HUDEP-2 (cell line): ENCODE measurements around the gene PBLD.
A peak's percentile ranks its signal among the peaks of the same experiment; 100 is the strongest.
"Not testable (repeated sequence)": the region's sequence is repeated elsewhere in the genome, so short reads cannot be mapped to it uniquely, and the experiment has no call there.

Experiments used
- DNase-seq, 76 experiments: peaks; one replicate each; lab custom pipeline; 2025; ENCODE audit not compliant: unreplicated experiment in 76 of 76; lab: John Stamatoyannopoulos, UW

Gene PBLD

DNA sequence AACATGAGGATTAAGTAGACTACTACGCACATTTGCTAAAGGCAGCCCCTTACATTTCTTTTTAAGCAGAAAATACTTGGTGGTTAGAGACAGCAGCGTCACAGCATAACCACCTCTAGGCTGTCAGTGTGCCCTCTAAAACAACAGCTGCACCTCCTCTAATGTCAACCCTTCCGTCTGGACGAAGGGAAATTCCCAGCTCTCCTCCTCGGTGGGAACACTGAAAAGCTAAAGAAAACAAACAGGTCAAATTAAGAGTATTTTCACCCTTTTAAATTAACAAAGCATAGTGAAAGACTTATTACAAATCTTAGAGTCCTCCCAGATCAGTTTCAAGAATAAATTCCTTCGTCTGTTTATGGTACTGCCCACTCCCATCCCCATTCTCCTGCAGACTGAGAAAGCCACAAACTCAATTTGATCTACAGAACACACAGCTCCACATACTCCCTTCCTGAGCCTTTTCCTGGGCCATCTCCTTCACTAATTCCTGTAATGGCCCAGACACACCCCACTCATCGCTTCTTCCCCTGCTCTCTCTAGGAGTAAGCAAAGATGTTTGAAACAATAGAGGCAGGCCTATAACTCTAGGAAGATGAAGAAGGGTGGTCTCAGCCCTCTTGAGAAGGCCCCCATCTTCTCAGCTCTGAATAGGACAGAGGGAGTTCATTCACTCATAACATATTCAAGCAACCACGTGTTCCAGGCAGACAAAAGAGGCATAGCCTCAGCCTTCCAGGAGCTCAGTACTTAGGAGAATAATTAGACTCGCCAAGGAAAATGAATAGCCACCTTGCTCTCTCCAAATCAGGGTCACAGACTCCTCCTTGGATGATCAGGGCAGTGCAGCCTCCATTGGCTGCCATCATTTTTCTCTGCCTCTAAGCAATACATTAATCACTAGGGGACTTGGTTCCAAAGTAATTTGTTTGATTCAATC is 48.4 kb downstream of the PBLD start:
- DNase-seq, result no peak

DNA sequence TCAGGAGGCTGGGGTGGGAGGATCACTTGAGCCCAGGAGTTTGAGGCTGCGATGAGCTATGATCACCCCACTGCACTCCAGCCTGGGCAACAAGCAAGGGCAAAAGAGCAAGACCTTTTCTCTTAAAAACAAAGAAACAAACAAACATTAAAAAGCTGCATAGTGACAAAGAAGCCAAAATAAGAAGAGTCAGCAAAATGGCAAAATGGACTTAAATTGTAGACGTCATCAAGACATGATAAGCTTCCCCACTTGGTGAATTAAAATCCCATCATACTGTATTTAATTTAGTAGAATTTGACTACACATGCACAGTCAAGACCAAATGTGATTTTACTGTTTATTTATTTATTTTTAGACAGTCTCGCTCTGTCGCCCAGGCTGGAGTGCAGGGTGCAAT is 52.0 kb downstream of the PBLD start:
- no peak for DNase-seq

DNA sequence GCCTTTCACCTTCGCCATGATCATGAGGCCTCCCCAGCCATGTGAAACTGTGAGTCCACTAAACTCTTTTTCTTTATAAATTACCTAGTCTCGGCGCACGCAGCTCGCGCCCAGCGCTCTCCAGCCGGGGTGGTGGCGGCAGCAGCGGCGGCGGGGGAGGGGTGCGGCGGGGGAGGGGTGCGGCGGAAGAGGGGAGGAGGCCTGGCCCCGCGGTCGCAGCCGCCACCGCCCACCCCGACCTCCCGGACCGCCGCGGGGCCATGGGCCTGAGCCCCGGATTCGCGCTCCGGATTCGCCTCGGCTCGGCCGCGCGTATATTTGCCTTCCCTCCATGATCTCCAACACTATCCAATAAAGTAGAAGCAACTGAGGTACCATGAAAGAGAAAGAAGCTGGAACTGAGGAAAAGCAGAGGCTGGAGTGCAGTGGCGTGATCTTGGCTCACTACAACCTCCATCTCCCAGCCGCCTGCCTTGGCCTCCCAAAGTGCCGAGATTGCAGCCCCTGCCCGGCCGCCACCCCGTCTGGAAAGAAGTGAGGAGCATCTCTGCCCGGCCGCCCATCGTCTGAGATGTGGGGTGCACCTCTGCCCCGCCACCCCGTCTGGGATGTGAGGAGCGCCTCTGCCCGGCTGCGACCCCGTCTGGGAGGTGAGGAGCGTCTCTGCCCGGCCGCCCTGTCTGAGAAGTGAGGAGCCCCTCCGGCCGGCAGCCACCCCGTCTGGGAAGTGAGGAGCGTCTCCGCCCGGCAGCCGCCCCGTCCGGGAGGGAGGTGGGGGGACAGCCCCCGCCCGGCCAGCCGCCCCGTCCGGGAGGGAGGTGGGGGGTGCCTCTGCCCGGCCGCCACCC is 53.6 kb downstream of the PBLD start:
- DNase-seq, result not testable (repeated sequence)

DNA sequence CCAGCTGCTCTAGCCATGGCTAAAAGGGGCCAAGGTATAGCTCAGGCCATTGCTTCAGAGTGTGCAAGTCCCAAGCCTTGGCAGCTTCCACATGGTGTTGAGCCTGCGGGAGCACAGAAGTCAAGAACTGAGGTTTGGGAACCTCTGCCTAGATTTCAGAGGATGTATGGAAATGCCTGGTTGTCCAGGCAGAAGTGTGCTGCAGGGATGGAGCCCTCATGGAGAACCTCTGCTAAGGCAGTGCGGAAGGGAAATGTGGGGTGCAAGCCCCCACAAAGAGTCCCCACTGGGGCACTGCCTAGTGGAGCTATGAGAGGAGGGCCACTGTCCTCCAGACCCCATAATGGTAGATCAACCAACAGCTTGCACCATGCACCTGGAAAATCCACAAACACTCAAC is 54.9 kb downstream of the PBLD start:
- not testable (repeated sequence) for DNase-seq

DNA sequence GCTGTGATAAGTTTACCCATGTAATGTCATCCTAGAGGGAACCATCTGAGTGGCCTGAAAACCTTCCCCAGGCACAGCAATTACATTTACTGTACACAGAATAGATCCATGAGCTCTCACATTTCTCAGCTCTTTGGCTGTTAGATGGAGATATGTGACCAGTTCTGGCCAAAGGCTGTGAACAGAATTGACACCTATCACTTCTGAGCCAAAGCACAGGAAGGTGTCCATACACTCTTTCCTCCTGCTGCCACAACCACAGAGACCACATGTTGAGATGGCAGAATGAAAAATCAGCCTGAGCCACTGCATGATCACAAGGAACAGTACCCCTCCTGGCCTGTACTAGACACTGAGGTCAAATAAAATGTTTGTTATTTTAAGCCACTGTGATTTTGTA is 56.5 kb downstream of the PBLD start:
- DNase-seq, result no peak

GRCh38 chr10:68275600-68276126 is 57.1 kb downstream of the PBLD start:
- no peak for DNase-seq

- DNase-seq, result peak in 32 of 76 experiments; percentile 1 to 70 (median 24)
Measured at GRCh38 chr10:68272833-68273232, 59.9 kb downstream of the PBLD start.

GRCh38 chr10:68271196-68271882 is 61.4 kb downstream of the PBLD start:
- peak in 72 of 76 experiments; percentile 6 to 86 (median 56) for DNase-seq

DNA sequence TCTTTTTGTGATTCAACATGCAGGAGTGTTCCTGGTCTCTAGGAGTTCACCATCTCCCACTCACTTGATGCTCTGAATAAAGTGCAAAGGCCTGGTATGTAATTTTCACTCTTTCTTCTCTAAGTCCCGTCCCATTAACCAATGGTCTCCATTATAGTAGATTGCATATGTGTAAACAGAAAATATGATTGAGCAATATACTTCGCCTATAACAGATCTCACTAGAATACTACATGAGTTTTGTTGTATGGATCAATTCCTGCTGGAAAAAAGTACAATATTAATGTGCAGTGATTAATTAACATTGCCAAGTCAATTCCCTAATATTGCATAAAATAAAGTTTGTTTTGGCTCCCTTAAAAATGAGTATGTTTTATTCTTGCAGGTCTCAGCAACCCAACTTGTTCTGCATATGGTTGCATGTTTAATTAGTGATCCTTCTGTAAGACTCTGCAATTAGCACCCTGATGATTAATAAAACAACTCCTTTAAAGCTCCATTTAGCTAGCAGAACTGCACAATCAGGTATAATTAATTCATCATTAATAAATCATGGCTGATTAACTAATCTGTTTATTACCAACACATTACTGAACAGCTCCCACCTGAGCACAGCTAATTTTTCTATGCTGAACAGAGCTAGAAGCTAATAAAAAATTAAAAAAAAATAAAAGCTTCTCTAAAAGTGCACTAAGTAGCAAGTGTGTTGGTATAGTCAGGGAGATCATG is 63.0 kb downstream of the PBLD start:
- no peak for DNase-seq

DNA sequence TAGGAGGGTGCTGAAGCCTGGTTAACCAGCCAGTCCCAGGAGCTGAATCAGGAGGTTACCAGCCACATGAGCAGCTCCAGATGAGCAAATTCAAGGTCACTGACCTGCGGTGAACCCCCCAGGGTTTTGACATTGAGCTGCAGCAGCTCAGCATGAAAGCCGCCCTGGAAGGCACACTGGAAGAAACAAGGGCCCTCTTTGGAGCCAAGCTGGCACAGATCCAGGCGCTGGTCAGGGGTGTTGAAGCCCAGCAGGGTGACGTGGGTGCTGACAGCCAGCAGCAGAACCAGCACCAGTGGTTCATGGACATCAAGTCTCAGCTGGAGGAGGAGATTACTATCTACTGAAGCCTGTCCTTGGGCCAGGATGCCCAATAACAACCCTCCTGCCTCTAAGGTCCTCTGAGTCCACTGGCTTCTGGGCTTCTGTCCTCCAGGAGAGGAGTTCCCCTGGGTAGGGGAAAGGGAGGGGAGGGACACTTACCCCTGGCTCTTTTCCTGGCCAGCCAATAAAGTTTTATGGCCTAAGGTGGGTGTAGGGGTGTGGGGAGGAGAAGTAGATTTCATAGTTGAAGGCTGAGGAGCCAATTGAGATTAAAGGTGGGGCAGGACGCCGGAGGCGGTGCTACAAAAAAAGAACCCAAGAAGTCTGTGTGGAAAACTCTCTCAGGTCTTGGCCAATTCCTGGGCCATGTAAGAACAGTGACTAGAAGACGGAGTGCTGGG is 71.4 kb downstream of the PBLD start:
- no peak for DNase-seq

DNA sequence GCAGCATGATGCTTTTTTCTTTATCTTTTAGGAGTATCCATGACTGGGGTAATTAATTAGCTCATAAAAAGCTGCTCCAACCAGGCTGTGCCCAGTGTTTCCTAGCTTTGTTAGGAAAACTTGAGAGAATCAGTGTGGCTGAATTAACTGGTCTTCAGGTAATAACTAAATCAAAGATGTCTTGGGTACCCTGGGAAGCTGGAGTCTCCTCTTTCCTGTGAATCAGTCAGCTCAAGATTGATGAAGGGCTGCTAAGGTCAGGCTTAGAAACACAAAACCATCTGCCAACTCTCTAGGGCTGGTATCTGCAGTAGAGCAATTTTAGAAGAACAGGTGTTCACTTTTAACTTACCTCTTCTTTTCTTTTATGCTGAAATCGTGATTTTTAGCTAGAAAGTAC is 79.4 kb downstream of the PBLD start:
- DNase-seq, result no peak

GRCh38 chr10:68251625-68252495 is 80.9 kb downstream of the PBLD start:
- no peak for DNase-seq

- no peak for DNase-seq
Measured at GRCh38 chr10:68251151-68251550, 81.6 kb downstream of the PBLD start.

DNA sequence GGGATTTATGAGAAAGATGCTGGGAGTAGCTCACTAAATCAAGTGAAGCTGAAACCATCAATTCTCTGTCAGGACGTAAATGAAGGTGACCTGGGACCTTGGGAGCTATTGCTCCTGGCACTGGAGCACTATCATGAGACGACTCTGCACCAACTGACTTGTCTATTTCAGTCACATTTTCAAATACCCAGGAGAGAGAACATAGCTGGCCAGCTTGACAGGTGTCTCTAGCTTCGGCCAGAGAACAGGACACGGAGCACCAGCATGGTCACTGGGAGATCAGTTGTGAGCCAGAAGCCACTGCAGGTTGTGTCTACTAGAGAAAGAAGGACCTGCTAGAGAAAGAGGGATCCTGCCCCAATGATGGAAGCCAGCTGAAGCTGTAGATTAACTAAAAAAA is 83.4 kb downstream of the PBLD start:
- no peak for DNase-seq

DNA sequence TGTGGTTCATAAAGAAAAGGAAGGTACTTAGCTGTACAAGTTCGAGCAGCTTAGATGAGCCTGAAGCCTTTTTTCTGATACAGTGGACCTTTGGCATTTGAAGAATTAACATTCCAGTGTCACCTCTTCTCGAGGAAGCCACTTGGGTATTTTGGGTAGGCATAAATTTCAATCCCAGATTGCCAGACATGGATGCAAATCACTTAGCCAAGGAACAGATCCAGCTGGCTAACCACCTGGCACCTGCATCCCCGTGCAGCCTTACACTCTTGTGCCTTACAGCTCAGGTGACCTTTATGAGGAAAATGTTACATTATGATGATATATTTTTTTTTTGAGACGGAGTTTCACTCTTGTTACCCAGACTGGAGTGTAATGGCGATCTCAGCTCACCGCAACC is 84.8 kb downstream of the PBLD start:
- DNase-seq, result no peak

- DNase-seq, result not testable (repeated sequence)
Measured at GRCh38 chr10:68246397-68246796, 86.3 kb downstream of the PBLD start.

GRCh38 chr10:68242051-68242450 is 90.7 kb downstream of the PBLD start:
- no peak for DNase-seq

GRCh38 chr10:68239596-68240150 is 93.1 kb downstream of the PBLD start:
- DNase-seq, result no peak
